ENCODE measurements around the gene PPP3CA.

GRCh38 chr4:101356928-101357327 lies 9.6 kb upstream of the PPP3CA start:
- no peak for TF ChIP-seq CTCF (conservative IDR thresholded peaks at IDR 0.05; ENCODE audit: low read depth in 2 of 2)
- TF ChIP-seq REST (IDR thresholded peaks at IDR 0.05; ENCODE audit: unreplicated experiment): no peak
